Uterus (tissue), 4 donors: ENCODE measurements around the gene FAT1. TPM values are rescaled to one million over a fixed set of nuclear protein-coding genes. Genes with fewer than 3 reads are reported as not detected.

Experiments used
- DNase-seq, 2 donors: peaks; one replicate each; pipeline ENCODE4 v3.0.0-alpha.2; 2019 to 2020
- H3K27ac ChIP-seq, 2 donors: fragments of 200-600 bp; sonication (generic); 1 replicate in 1 of 2; 2 replicates in 1 of 2; pipeline ENCODE4 v1.5.1; 2016 to 2018
- H3K27me3 ChIP-seq, 2 donors: fragments of 200-600 bp; sonication (generic); one replicate each; pipeline ENCODE4 v1.5.1; 2018 to 2019; ENCODE audit warnings: control low read depth in 1 of 2
- H3K36me3 ChIP-seq, 2 donors: fragments of 200-600 bp; sonication (generic); one replicate each; pipeline ENCODE4 v1.5.1; 2019; ENCODE audit warnings: control low read depth in 1 of 2
- H3K4me1 ChIP-seq, 2 donors: fragments of 200-600 bp; sonication (generic); one replicate each; pipeline ENCODE4 v1.5.1; 2018 to 2019; ENCODE audit warnings: control low read depth in 1 of 2
- H3K4me3 ChIP-seq, 2 donors: fragments of 200-600 bp; sonication (generic); 1 replicate in 1 of 2; 2 replicates in 1 of 2; pipeline ENCODE4 v1.5.1; 2018 to 2019; ENCODE audit warnings: mild to moderate bottlenecking in 1 of 2
- H3K9me3 ChIP-seq, 2 donors: fragments of 200-600 bp; sonication (generic); one replicate each; pipeline ENCODE4 v1.5.1; 2019; ENCODE audit warnings: control low read depth in 1 of 2
- POLR2A ChIP-seq, 2 donors: fragments of 450-650 bp; IDR thresholded peaks; one replicate each; pipeline ENCODE4 v1.6.1; 2016; ENCODE audit warnings: antibody characterized with exemption in 2 of 2, mild to moderate bottlenecking in 1 of 2, moderate library complexity in 1 of 2
- intact Hi-C: fragments of 100-400 bp; cut with DNase I; formaldehyde crosslinking; loops from one replicate; pipeline ENCODE4 v1.15.1; 2023; ENCODE audit warnings: low total_unique reads
- total RNA-seq, 4 donors: library from RNA; depleted of rRNA in 3 of 4; stranded (reverse); fragments of >200 nt in 3 of 4; gene quantifications; one replicate each; pipeline versions ENCODE4 v1.1.0 to v1.2.4, GENCODE V29; 2014 to 2023
- TF ChIP-seq, protein P1 (sequence below), 4 experiments: fragments of 200-600 bp in 2 of 4; fragments of 450-650 bp in 2 of 4; sonication (generic) in 2 of 4; IDR thresholded peaks; one replicate each; pipeline ENCODE4 v1.5.1; 2016 to 2019; ENCODE audit warnings: antibody characterized with exemption in 4 of 4, mild to moderate bottlenecking in 2 of 4, moderate library complexity in 1 of 4
- donor health status: DM: yes; HTN: yes; CAD: no.

The FAT1 gene
- total RNA-seq, 4 donors from 2014 or later, result 11.5 to 245 (median 52.5) TPM

GRCh38 chr4:186739802-186740434 lies 16.3 kb upstream of the FAT1 start:
- Histone ChIP-seq H3K27ac (no peak overlapping the region), H3K4me3 (no peak overlapping the region), H3K36me3 (no peaks in the 10 kb centered on the region), H3K4me1 (no peaks in the 10 kb centered on the region), H3K27me3 (no peaks in the 10 kb centered on the region), H3K9me3 (no peaks in the 10 kb centered on the region)
- intact Hi-C loops, result no loop called here
- no peak for DNase-seq
- TF ChIP-seq POLR2A (IDR thresholded peaks at IDR 0.05), result no peak
- TF ChIP-seq, protein P1, sequence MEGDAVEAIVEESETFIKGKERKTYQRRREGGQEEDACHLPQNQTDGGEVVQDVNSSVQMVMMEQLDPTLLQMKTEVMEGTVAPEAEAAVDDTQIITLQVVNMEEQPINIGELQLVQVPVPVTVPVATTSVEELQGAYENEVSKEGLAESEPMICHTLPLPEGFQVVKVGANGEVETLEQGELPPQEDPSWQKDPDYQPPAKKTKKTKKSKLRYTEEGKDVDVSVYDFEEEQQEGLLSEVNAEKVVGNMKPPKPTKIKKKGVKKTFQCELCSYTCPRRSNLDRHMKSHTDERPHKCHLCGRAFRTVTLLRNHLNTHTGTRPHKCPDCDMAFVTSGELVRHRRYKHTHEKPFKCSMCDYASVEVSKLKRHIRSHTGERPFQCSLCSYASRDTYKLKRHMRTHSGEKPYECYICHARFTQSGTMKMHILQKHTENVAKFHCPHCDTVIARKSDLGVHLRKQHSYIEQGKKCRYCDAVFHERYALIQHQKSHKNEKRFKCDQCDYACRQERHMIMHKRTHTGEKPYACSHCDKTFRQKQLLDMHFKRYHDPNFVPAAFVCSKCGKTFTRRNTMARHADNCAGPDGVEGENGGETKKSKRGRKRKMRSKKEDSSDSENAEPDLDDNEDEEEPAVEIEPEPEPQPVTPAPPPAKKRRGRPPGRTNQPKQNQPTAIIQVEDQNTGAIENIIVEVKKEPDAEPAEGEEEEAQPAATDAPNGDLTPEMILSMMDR (IDR thresholded peaks at IDR 0.05), result no peak

DNA sequence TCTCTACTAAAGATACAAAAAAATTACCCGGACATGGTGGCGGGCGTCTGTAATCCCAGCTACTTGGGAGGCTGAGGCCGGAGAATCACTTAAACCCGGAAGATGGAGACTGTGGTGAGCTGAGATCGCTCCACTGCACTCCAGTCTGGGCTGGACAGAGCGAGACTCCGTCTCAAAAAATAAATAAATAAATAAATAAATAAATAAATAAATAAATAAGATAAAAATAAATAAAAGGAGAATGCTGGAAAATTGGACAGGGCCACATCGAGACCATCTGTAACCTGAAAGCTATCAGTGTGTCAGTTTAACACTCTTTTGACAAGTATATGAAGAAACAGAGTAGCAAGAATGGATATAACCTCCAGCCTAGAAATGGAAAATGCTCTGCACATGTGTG lies 15.7 kb upstream of the FAT1 start:
- H3K27ac ChIP-seq, result no peak overlapping the region
- H3K9me3 ChIP-seq, result no peaks in the 10 kb centered on the region
- no peaks in the 10 kb centered on the region for H3K36me3 ChIP-seq
- no peak for DNase-seq
- H3K27me3 ChIP-seq, result no peaks in the 10 kb centered on the region
- H3K4me1 ChIP-seq, result no peaks in the 10 kb centered on the region
- H3K4me3 ChIP-seq, result no peak overlapping the region
- TF ChIP-seq, protein P1 (IDR thresholded peaks at IDR 0.05), result no peak
- TF ChIP-seq POLR2A (IDR thresholded peaks at IDR 0.05), result no peak
- intact Hi-C loops, result no loop called here

GRCh38 chr4:186738421-186738820 lies 14.8 kb upstream of the FAT1 start:
- Histone ChIP-seq H3K4me1 (no peaks in the 10 kb centered on the region), H3K9me3 (no peaks in the 10 kb centered on the region), H3K36me3 (no peaks in the 10 kb centered on the region), H3K27me3 (no peaks in the 10 kb centered on the region), H3K27ac (no peak overlapping the region), H3K4me3 (no peak overlapping the region)
- intact Hi-C loops, result no loop called here
- TF ChIP-seq POLR2A (IDR thresholded peaks at IDR 0.05), result no peak
- TF ChIP-seq, protein P1 (IDR thresholded peaks at IDR 0.05), result no peak
- no peak for DNase-seq

GRCh38 chr4:186737427-186737826 lies 13.8 kb upstream of the FAT1 start:
- H3K27me3 ChIP-seq, result no peaks in the 10 kb centered on the region
- H3K4me1 ChIP-seq, result no peaks in the 10 kb centered on the region
- no peak for TF ChIP-seq POLR2A (IDR thresholded peaks at IDR 0.05)
- TF ChIP-seq, protein P1 (IDR thresholded peaks at IDR 0.05), result no peak
- no peak overlapping the region for H3K4me3 ChIP-seq
- no peaks in the 10 kb centered on the region for H3K9me3 ChIP-seq
- intact Hi-C loops, result no loop called here
- H3K27ac ChIP-seq, result no peak overlapping the region
- DNase-seq, result no peak
- no peaks in the 10 kb centered on the region for H3K36me3 ChIP-seq

GRCh38 chr4:186736466-186736865 lies 12.8 kb upstream of the FAT1 start:
- H3K9me3 ChIP-seq, result no peaks in the 10 kb centered on the region
- no peak overlapping the region for H3K27ac ChIP-seq
- no peak overlapping the region for H3K4me3 ChIP-seq
- H3K27me3 ChIP-seq, result no peaks in the 10 kb centered on the region
- no peaks in the 10 kb centered on the region for H3K4me1 ChIP-seq
- TF ChIP-seq, protein P1 (IDR thresholded peaks at IDR 0.05), result no peak
- no peak for TF ChIP-seq POLR2A (IDR thresholded peaks at IDR 0.05)
- no peak for DNase-seq
- intact Hi-C loops, result no loop called here
- H3K36me3 ChIP-seq, result no peaks in the 10 kb centered on the region
